T-cell (primary cell): ENCODE data around the gene SLC12A8. TPM values are rescaled to one million over a fixed set of nuclear protein-coding genes. Genes with fewer than 3 reads are reported as not detected.

ENCODE experiments used
- ATAC-seq, 4 experiments: fragments of 200-7000 bp in 3 of 4; fragments of 150-1000 bp in 1 of 4; cut with Tn5 transposase; replicated peaks in 1 of 4; 1 replicate in 3 of 4; 2 replicates in 1 of 4; pipeline ENCODE4 v1.10.0; 2021; ENCODE audit warnings: moderate library complexity in 3 of 4, mild to moderate bottlenecking in 2 of 4, moderate number of reproducible peaks in 1 of 4
- CTCF ChIA-PET, 2 donors: fragments of 300-600 bp; sonication (Branson Sonifier 250); formaldehyde crosslinking; loops; one replicate each; lab custom pipeline; 2022; ENCODE audit warnings: antibody characterized with exemption in 2 of 2; lab: Charles Lee
- POLR2A ChIA-PET, 2 donors: fragments of 300-600 bp; sonication (Branson Sonifier 250); formaldehyde crosslinking; loops; one replicate each; lab custom pipeline; 2022; ENCODE audit warnings: antibody characterized with exemption in 2 of 2; lab: Charles Lee
- DNase-seq, 35 experiments: peaks; one replicate each; pipeline versions ENCODE4 v3.0.0 to v3.0.0-alpha.2; 2013 to 2023
- H3K27ac ChIP-seq: one replicate; pipeline ENCODE4 v1.5.1; 2013; ENCODE audit warnings: low read length
- H3K27me3 ChIP-seq, 2 experiments: replicated peaks in 1 of 2; 1 replicate in 1 of 2; 2 replicates in 1 of 2; pipeline versions ENCODE4 v1.6.1 to v1.7.0; 2013; ENCODE audit warnings: low read length in 1 of 2, mixed read lengths in 1 of 2; ENCODE audit not compliant: control insufficient read depth in 2 of 2, insufficient read depth in 2 of 2; ENCODE audit errors: extremely low read depth in 1 of 2
- H3K36me3 ChIP-seq, 2 donors: 1 replicate in 1 of 2; 2 replicates in 1 of 2; pipeline versions ENCODE4 v1.6.1 to v1.7.0; 2013; ENCODE audit warnings: low read length in 1 of 2; ENCODE audit not compliant: control insufficient read depth in 2 of 2, insufficient read depth in 1 of 2; ENCODE audit errors: extremely low read depth in 1 of 2
- H3K4me1 ChIP-seq, 2 experiments: 1 replicate in 1 of 2; 2 replicates in 1 of 2; pipeline versions ENCODE4 v1.6.1 to v1.7.0; 2013; ENCODE audit warnings: low read length in 2 of 2, mixed read lengths in 1 of 2; ENCODE audit not compliant: insufficient read depth in 2 of 2, control insufficient read depth in 1 of 2; ENCODE audit errors: extremely low read depth in 1 of 2
- H3K4me3 ChIP-seq, 2 donors: 1 replicate in 1 of 2; 2 replicates in 1 of 2; pipeline versions ENCODE4 v1.5.1 to v1.7.0; 2013; ENCODE audit warnings: mild to moderate bottlenecking in 2 of 2, low read length in 1 of 2, moderate library complexity in 1 of 2; ENCODE audit not compliant: control insufficient read depth in 1 of 2; ENCODE audit errors: extremely low read depth in 1 of 2
- H3K9me3 ChIP-seq: 2 replicates; pipeline ENCODE4 v1.7.0; 2013
- H3K27ac Mint-ChIP-seq, 2 donors: one replicate each; pipeline ENCODE4 v1.8.0; 2020 to 2021; ENCODE audit warnings: mild to moderate bottlenecking in 2 of 2, mixed read lengths in 2 of 2
- H3K27me3 Mint-ChIP-seq, 2 donors: one replicate each; pipeline ENCODE4 v1.8.0; 2021 to 2022; ENCODE audit warnings: mixed read lengths in 2 of 2
- H3K36me3 Mint-ChIP-seq: one replicate; pipeline ENCODE4 v1.8.0; 2021; ENCODE audit warnings: mixed read lengths
- H3K4me1 Mint-ChIP-seq, 3 donors: one replicate each; pipeline ENCODE4 v1.8.0; 2020 to 2022; ENCODE audit warnings: mixed read lengths in 3 of 3, mild to moderate bottlenecking in 1 of 3
- H3K4me3 Mint-ChIP-seq, 3 donors: one replicate each; pipeline ENCODE4 v1.8.0; 2020 to 2022; ENCODE audit warnings: mild to moderate bottlenecking in 3 of 3, mixed read lengths in 3 of 3, moderate library complexity in 3 of 3
- H3K9me3 Mint-ChIP-seq, 3 donors: one replicate each; pipeline ENCODE4 v1.8.0; 2020 to 2022; ENCODE audit warnings: mixed read lengths in 3 of 3
- WGBS: methylation state at CpG from one replicate; pipeline ENCODE4 v1.1.5; 2013; ENCODE audit warnings: missing lambda C conversion rate; ENCODE audit not compliant: insufficient coverage; 5-methylcytosine and 5-hydroxymethylcytosine counted together
- total RNA-seq, 35 experiments: library from RNA in 6 of 35; stranded (reverse) in 6 of 35; fragments of 120-200 nt in 1 of 35; gene quantifications; one replicate each; pipeline versions ENCODE4 v1.2.1 to v1.2.4 and lab custom pipeline; 2013 to 2026

Gene SLC12A8
- total RNA-seq, 5 donors from 2014 or later (not counting 1 experiment from before 2014, with no cell fraction given): 0.50 to 0.96 (median 0.60) TPM; not detected in 2

GRCh38 chr3:125213364-125213755, 812 bp upstream of the SLC12A8 start:
- H3K27ac Mint-ChIP-seq: no peak overlapping the region
- ATAC-seq: no peak
- H3K27me3 ChIP-seq: peaks cover 11 to 37% of the 10 kb centered on the region in 2 experiments
- no peaks in the 10 kb centered on the region for H3K36me3 Mint-ChIP-seq
- H3K27ac ChIP-seq: no peak overlapping the region
- no peak overlapping the region for H3K4me3 ChIP-seq
- H3K27me3 Mint-ChIP-seq: peaks cover 48 to 53% of the 10 kb centered on the region in 2 donors
- no peaks in the 10 kb centered on the region for H3K36me3 ChIP-seq
- DNase-seq: no peak
- H3K4me3 Mint-ChIP-seq: peak overlapping the region in 2 of 3 donors; percentile 6 to 25
- no peaks in the 10 kb centered on the region for H3K9me3 ChIP-seq
- H3K9me3 Mint-ChIP-seq: no peaks in the 10 kb centered on the region
- WGBS: 100% methylated on average over 3 of the region's 4 CpGs
- H3K4me1 Mint-ChIP-seq: peaks cover 8 to 16% (median 12%) of the 10 kb centered on the region in 3 donors
- POLR2A ChIA-PET: no interaction called here
- H3K4me1 ChIP-seq: peaks cover 0 to 14% of the 10 kb centered on the region in 2 experiments
- CTCF ChIA-PET: interaction anchor here in 1 of 2 donors (0.6 kb wide), 1 partner anchor 34 kb away, joined by 4 read pairs; no protein-coding TSS in a partner anchor

GRCh38 chr3:125212091-125212508, 448 bp downstream of the SLC12A8 start:
- Mint-ChIP-seq H3K27ac (no peak overlapping the region), H3K27me3 (peaks cover 53 to 54% of the 10 kb centered on the region in 2 donors), H3K9me3 (no peaks in the 10 kb centered on the region), H3K36me3 (no peaks in the 10 kb centered on the region), H3K4me1 (peaks cover 8 to 16% (median 12%) of the 10 kb centered on the region in 3 donors), H3K4me3 (peak overlapping the region; percentile 26 to 65 (median 62))
- H3K27ac ChIP-seq: no peak overlapping the region
- ATAC-seq (peak; percentile 13 to 45 (median 28)), DNase-seq (no peak)
- H3K27me3 ChIP-seq: peaks cover 11 to 41% of the 10 kb centered on the region in 2 experiments
- 18% methylated on average over 22 of the region's 28 CpGs for WGBS
- H3K36me3 ChIP-seq: no peaks in the 10 kb centered on the region
- ChIA-PET POLR2A (no interaction called here), CTCF (no interaction called here)
- peak overlapping the region in 1 of 2 donors; percentile 56 for H3K4me3 ChIP-seq
- peaks cover 0 to 14% of the 10 kb centered on the region in 2 experiments for H3K4me1 ChIP-seq
- no peaks in the 10 kb centered on the region for H3K9me3 ChIP-seq

- H3K27ac Mint-ChIP-seq: no peak overlapping the region
- no peak for DNase-seq
- Histone ChIP-seq H3K27me3 (peaks cover 11 to 41% of the 10 kb centered on the region in 2 experiments), H3K9me3 (no peaks in the 10 kb centered on the region), H3K27ac (no peak overlapping the region), H3K4me1 (peaks cover 0 to 14% of the 10 kb centered on the region in 2 experiments), H3K4me3 (no peak overlapping the region), H3K36me3 (no peaks in the 10 kb centered on the region)
- CTCF ChIA-PET: interaction anchor here in 1 of 2 donors (0.5 kb wide), 1 partner anchor 160 kb away, joined by 3 read pairs; no protein-coding TSS in a partner anchor
- peaks cover 53 to 55% of the 10 kb centered on the region in 2 donors for H3K27me3 Mint-ChIP-seq
- H3K9me3 Mint-ChIP-seq: no peaks in the 10 kb centered on the region
- POLR2A ChIA-PET: no interaction called here
- H3K36me3 Mint-ChIP-seq: no peaks in the 10 kb centered on the region
- 78% methylated on average over 4 of the region's 11 CpGs for WGBS
- ATAC-seq: no peak
- peaks cover 8 to 16% (median 12%) of the 10 kb centered on the region in 3 donors for H3K4me1 Mint-ChIP-seq
- peak overlapping the region; percentile 26 to 65 (median 62) for H3K4me3 Mint-ChIP-seq
Observed at GRCh38 chr3:125211523-125212090, 941 bp downstream of the SLC12A8 start.

- no peaks in the 10 kb centered on the region for H3K36me3 ChIP-seq
- no peak overlapping the region for H3K27ac Mint-ChIP-seq
- ChIA-PET POLR2A (no interaction called here), CTCF (interaction anchor here (0.5 kb wide), 2 partner anchors 91 to 177 kb away, joined by 3 to 5 read pairs; no protein-coding TSS in a partner anchor)
- H3K4me3 ChIP-seq: no peak overlapping the region
- no peak overlapping the region for H3K27ac ChIP-seq
- H3K27me3 Mint-ChIP-seq: peaks cover 30 to 42% of the 10 kb centered on the region in 2 donors
- 100% methylated on average over 1 of the region's 1 CpG for WGBS
- no peaks in the 10 kb centered on the region for H3K9me3 Mint-ChIP-seq
- ATAC-seq: no peak
- H3K4me3 Mint-ChIP-seq: no peak overlapping the region
- H3K4me1 Mint-ChIP-seq: peaks cover 0 to 4% (median 3%) of the 10 kb centered on the region in 3 donors
- H3K27me3 ChIP-seq: peaks cover 2 to 30% of the 10 kb centered on the region in 2 experiments
- no peaks in the 10 kb centered on the region for H3K9me3 ChIP-seq
- H3K4me1 ChIP-seq: peaks cover 0 to 14% of the 10 kb centered on the region in 2 experiments
- DNase-seq: no peak
- H3K36me3 Mint-ChIP-seq: no peaks in the 10 kb centered on the region
Observed at GRCh38 chr3:125207949-125208568, 4.5 kb downstream of the SLC12A8 start.

- Histone ChIP-seq H3K27me3 (peaks cover 2 to 25% of the 10 kb centered on the region in 2 experiments), H3K36me3 (no peaks in the 10 kb centered on the region), H3K27ac (no peak overlapping the region), H3K4me1 (peaks cover 0 to 9% of the 10 kb centered on the region in 2 experiments), H3K4me3 (no peak overlapping the region), H3K9me3 (no peaks in the 10 kb centered on the region)
- no peak overlapping the region for H3K27ac Mint-ChIP-seq
- no peak overlapping the region for H3K4me3 Mint-ChIP-seq
- no peaks in the 10 kb centered on the region for H3K36me3 Mint-ChIP-seq
- POLR2A ChIA-PET: no interaction called here
- H3K9me3 Mint-ChIP-seq: peaks cover 0 to 2% (median 0%) of the 10 kb centered on the region in 3 donors
- DNase-seq (no peak), ATAC-seq (no peak)
- CTCF ChIA-PET: no interaction called here
- H3K4me1 Mint-ChIP-seq: peaks cover 0 to 4% (median 3%) of the 10 kb centered on the region in 3 donors
- H3K27me3 Mint-ChIP-seq: peaks cover 27 to 42% of the 10 kb centered on the region in 2 donors
- WGBS: 91% methylated on average over 5 of the region's 7 CpGs
Observed at GRCh38 chr3:125207507-125207906, 5.0 kb downstream of the SLC12A8 start.

- peaks cover 0 to 4% of the 10 kb centered on the region in 2 experiments for H3K4me1 ChIP-seq
- Mint-ChIP-seq H3K36me3 (no peaks in the 10 kb centered on the region), H3K9me3 (peaks cover 0 to 7% (median 2%) of the 10 kb centered on the region in 3 donors), H3K27me3 (peaks cover 26 to 40% of the 10 kb centered on the region in 2 donors), H3K27ac (no peak overlapping the region), H3K4me3 (no peak overlapping the region), H3K4me1 (peaks cover 0 to 4% (median 3%) of the 10 kb centered on the region in 3 donors)
- H3K27me3 ChIP-seq: peaks cover 2 to 20% of the 10 kb centered on the region in 2 experiments
- H3K4me3 ChIP-seq: no peak overlapping the region
- ChIA-PET POLR2A (no interaction called here), CTCF (no interaction called here)
- H3K36me3 ChIP-seq: no peaks in the 10 kb centered on the region
- 72% methylated on average over 6 of the region's 6 CpGs for WGBS
- H3K9me3 ChIP-seq: no peaks in the 10 kb centered on the region
- H3K27ac ChIP-seq: no peak overlapping the region
- no peak for DNase-seq
- no peak for ATAC-seq
Observed at GRCh38 chr3:125206934-125207333, 5.6 kb downstream of the SLC12A8 start.
